Activated naive CD8-positive, alpha-beta T cell treated with anti-CD3 and anti-CD28 coated beads, Interleukin-2, amount 10 ng/mL, durations not matched to agents 7 days and 5 days (primary cell): Measurements from ENCODE around the gene SERF2. TPM values are rescaled to one million over a fixed set of nuclear protein-coding genes. Genes with fewer than 3 reads are reported as not detected.
"Not testable (repeated sequence)": the region's sequence is repeated elsewhere in the genome, so short reads cannot be mapped to it uniquely, and the experiment has no call there.

Source experiments
- ATAC-seq: fragments of 150-1000 bp; cut with Tn5 transposase; one replicate; pipeline ENCODE4 v1.10.0; 2021; ENCODE audit warnings: low read depth, moderate library complexity
- POLR2A ChIA-PET: fragments of 350-600 bp; sonication (Branson Sonifier 250); formaldehyde crosslinking; loops from one replicate; lab custom pipeline; 2021; ENCODE audit warnings: antibody characterized with exemption; lab: Charles Lee
- DNase-seq: peaks from one replicate; pipeline ENCODE4 v3.0.0; 2021
- H3K27ac Mint-ChIP-seq: one replicate; pipeline ENCODE4 v1.8.0; 2022; ENCODE audit warnings: mild to moderate bottlenecking, mixed read lengths
- H3K27me3 Mint-ChIP-seq: one replicate; pipeline ENCODE4 v1.8.0; 2022; ENCODE audit warnings: mild to moderate bottlenecking, moderate library complexity, mixed read lengths
- H3K36me3 Mint-ChIP-seq: one replicate; pipeline ENCODE4 v1.8.0; 2021; ENCODE audit warnings: mild to moderate bottlenecking, mixed read lengths
- H3K4me1 Mint-ChIP-seq: one replicate; pipeline ENCODE4 v1.8.0; 2021; ENCODE audit warnings: mixed read lengths
- H3K4me3 Mint-ChIP-seq: one replicate; pipeline ENCODE4 v1.8.0; 2022; ENCODE audit warnings: mild to moderate bottlenecking, moderate library complexity, mixed read lengths
- H3K9me3 Mint-ChIP-seq: one replicate; pipeline ENCODE4 v1.8.0; 2021; ENCODE audit warnings: mixed read lengths
- total RNA-seq, 2 experiments: library from RNA; stranded (reverse); gene quantifications; one replicate each; pipeline ENCODE4 v1.2.3, GENCODE V29; 2021

SERF2 gene
- total RNA-seq, 2 experiments from 2014 or later = 926 to 987 TPM

GRCh38 chr15:43796566-43796965 lies 4.4 kb downstream of the SERF2 start:
- Mint-ChIP-seq H3K9me3 (no peaks in the 10 kb centered on the region), H3K4me1 (peaks cover 59% of the 10 kb centered on the region), H3K4me3 (no peak overlapping the region), H3K27ac (peak overlapping the region; percentile 4), H3K36me3 (peaks cover 47% of the 10 kb centered on the region), H3K27me3 (no peaks in the 10 kb centered on the region)
- POLR2A ChIA-PET = interaction anchor here (0.5 to 4.0 kb wide), 2 partner anchors 28 to 72 kb away, joined by 3 to 17 read pairs; partner anchors contain the start of gene MFAP1
- no peak for DNase-seq
- no peak for ATAC-seq

- POLR2A ChIA-PET = interaction anchor here (1.7 to 2.5 kb wide), 7 partner anchors 8 to 38 kb away, joined by 6 to 27 read pairs (median 15); partner anchors contain the start of genes ELL3, MFAP1, SERF2 and WDR76
Measured at GRCh38 chr15:43799209-43799944, 7.3 kb downstream of the SERF2 start.

GRCh38 chr15:43799945-43800285 lies 7.8 kb downstream of the SERF2 start, which contains the start of gene SERINC4:
SERINC4 (minus strand) TSS chr15:43800220; CDS start chr15:43799986, 234 bp downstream.
- DNase-seq (no peak), ATAC-seq (no peak)
- H3K27ac Mint-ChIP-seq = peak within 1 kb of the TSS; percentile 99
- peaks cover 43% of the 10 kb centered on the region for H3K4me1 Mint-ChIP-seq
- peaks cover 44% of the 10 kb centered on the region for H3K36me3 Mint-ChIP-seq
- POLR2A ChIA-PET = interaction anchor here (0.7 to 2.5 kb wide), 12 partner anchors 8 to 737 kb away, joined by 3 to 27 read pairs (median 7); partner anchors contain the start of genes EIF3J, ELL3, MFAP1 and SERF2
- peak within 1 kb of the TSS; percentile 99 for H3K4me3 Mint-ChIP-seq
- H3K9me3 Mint-ChIP-seq = no peaks in the 10 kb centered on the region
- H3K27me3 Mint-ChIP-seq = no peaks in the 10 kb centered on the region

More at GRCh38 chr15:43799209-43799944, 7.3 kb downstream of the SERF2 start:
- Mint-ChIP-seq H3K36me3 (peaks cover 48% of the 10 kb centered on the region), H3K9me3 (no peaks in the 10 kb centered on the region), H3K27ac (peak overlapping the region; percentile 99), H3K4me1 (peaks cover 48% of the 10 kb centered on the region), H3K4me3 (no peak overlapping the region), H3K27me3 (no peaks in the 10 kb centered on the region)
- ATAC-seq = no peak
- DNase-seq = no peak

- H3K36me3 Mint-ChIP-seq = peaks cover 43% of the 10 kb centered on the region
- POLR2A ChIA-PET = interaction anchor here (0.7 to 2.5 kb wide), 15 partner anchors 9 to 736 kb away, joined by 3 to 27 read pairs (median 7); partner anchors contain the start of genes EIF3J, ELL3, MFAP1 and SERF2
- H3K27ac Mint-ChIP-seq = peak within 1 kb of the TSS; percentile 99
- DNase-seq (peak; percentile 92), ATAC-seq (peak; percentile 94)
- no peaks in the 10 kb centered on the region for H3K9me3 Mint-ChIP-seq
- peak within 1 kb of the TSS; percentile 99 for H3K4me3 Mint-ChIP-seq
- H3K27me3 Mint-ChIP-seq = no peaks in the 10 kb centered on the region
- peaks cover 38% of the 10 kb centered on the region for H3K4me1 Mint-ChIP-seq
Measured at GRCh38 chr15:43800286-43801141, 8.4 kb downstream of the SERF2 start, which contains the start of gene HYPK. HYPK (plus strand) TSS chr15:43800599; CDS start chr15:43800623, 24 bp downstream.

GRCh38 chr15:43802676-43803075 lies 10.6 kb downstream of the SERF2 start:
- DNase-seq, H3K27me3 Mint-ChIP-seq, ATAC-seq, H3K4me3 Mint-ChIP-seq, H3K27ac Mint-ChIP-seq, H3K9me3 Mint-ChIP-seq: not testable (repeated sequence)
- Mint-ChIP-seq H3K4me1 (peaks cover 29% of the 10 kb centered on the region), H3K36me3 (peaks cover 48% of the 10 kb centered on the region)
- POLR2A ChIA-PET = interaction anchor here (1.9 kb wide), 1 partner anchor 22 kb away, joined by 4 read pairs; the partner anchor contains the start of gene MFAP1

- no peaks in the 10 kb centered on the region for H3K9me3 Mint-ChIP-seq
- H3K4me3 Mint-ChIP-seq = no peak overlapping the region
- no peaks in the 10 kb centered on the region for H3K27me3 Mint-ChIP-seq
- H3K4me1 Mint-ChIP-seq = peaks cover 8% of the 10 kb centered on the region
- ATAC-seq (no peak), DNase-seq (no peak)
- H3K36me3 Mint-ChIP-seq = peaks cover 38% of the 10 kb centered on the region
- H3K27ac Mint-ChIP-seq = no peak overlapping the region
- POLR2A ChIA-PET = interaction anchor here (1.4 kb wide), 2 partner anchors 15 to 19 kb away, joined by 3 to 5 read pairs; no protein-coding TSS in a partner anchor
Measured at GRCh38 chr15:43808435-43808950, 16.4 kb downstream of the SERF2 start.

- Mint-ChIP-seq H3K27ac (no peak overlapping the region), H3K36me3 (peaks cover 38% of the 10 kb centered on the region), H3K4me3 (no peak overlapping the region), H3K9me3 (no peaks in the 10 kb centered on the region), H3K27me3 (no peaks in the 10 kb centered on the region), H3K4me1 (peaks cover 8% of the 10 kb centered on the region)
- POLR2A ChIA-PET = interaction anchor here (0.7 to 1.4 kb wide), 4 partner anchors 16 to 32 kb away, joined by 3 to 5 read pairs (median 4); partner anchors contain the start of genes ELL3 and MFAP1
- ATAC-seq (no peak), DNase-seq (no peak)
Measured at GRCh38 chr15:43808960-43809678, 17.0 kb downstream of the SERF2 start.

- ATAC-seq = not testable (repeated sequence)
Measured at GRCh38 chr15:43815064-43815463, 22.9 kb downstream of the SERF2 start.

GRCh38 chr15:43821505-43821904 lies 29.4 kb downstream of the SERF2 start:
- Mint-ChIP-seq H3K4me1 (peaks cover 18% of the 10 kb centered on the region), H3K27ac (peak overlapping the region; percentile 52), H3K9me3 (no peaks in the 10 kb centered on the region), H3K36me3 (peaks cover 12% of the 10 kb centered on the region), H3K4me3 (peak overlapping the region; percentile 40), H3K27me3 (no peaks in the 10 kb centered on the region)
- POLR2A ChIA-PET = interaction anchor here (0.6 to 2.1 kb wide), 3 partner anchors 21 to 841 kb away, joined by 3 to 13 read pairs (median 3); partner anchors contain the start of genes HYPK and SERINC4
- ATAC-seq = no peak
- DNase-seq = no peak

More at GRCh38 chr15:43815064-43815463, 22.9 kb downstream of the SERF2 start:
- H3K27me3 Mint-ChIP-seq, DNase-seq, H3K4me3 Mint-ChIP-seq, H3K9me3 Mint-ChIP-seq, H3K4me1 Mint-ChIP-seq, POLR2A ChIA-PET: not testable (repeated sequence)
- H3K27ac Mint-ChIP-seq = peak overlapping the region; percentile 4
- peaks cover 31% of the 10 kb centered on the region for H3K36me3 Mint-ChIP-seq

GRCh38 chr15:43824302-43825246 lies 32.5 kb downstream of the SERF2 start, which contains the start of gene MFAP1:
MFAP1 (minus strand) TSS chr15:43824690; CDS start chr15:43824569, 121 bp downstream.
- Mint-ChIP-seq H3K27ac (peak within 1 kb of the TSS; percentile 99), H3K4me3 (peak within 1 kb of the TSS; percentile 100), H3K36me3 (peaks cover 25% of the 10 kb centered on the region), H3K27me3 (no peaks in the 10 kb centered on the region), H3K4me1 (peaks cover 26% of the 10 kb centered on the region), H3K9me3 (no peaks in the 10 kb centered on the region)
- DNase-seq (peak; percentile 78), ATAC-seq (peak; percentile 85)
- POLR2A ChIA-PET = interaction anchor here (0.7 to 2.2 kb wide), 13 partner anchors 9 to 639 kb away, joined by 3 to 27 read pairs (median 4); partner anchors contain the start of genes CTDSPL2, ELL3, HYPK and PDIA3

- peaks cover 31% of the 10 kb centered on the region for H3K4me1 Mint-ChIP-seq
- POLR2A ChIA-PET = interaction anchor here (0.7 to 2.2 kb wide), 11 partner anchors 9 to 640 kb away, joined by 3 to 27 read pairs (median 4); partner anchors contain the start of genes CTDSPL2, ELL3, HYPK and PDIA3
- peak overlapping the region; percentile 15 for H3K4me3 Mint-ChIP-seq
- ATAC-seq, H3K27me3 Mint-ChIP-seq, DNase-seq, H3K9me3 Mint-ChIP-seq: not testable (repeated sequence)
- peaks cover 29% of the 10 kb centered on the region for H3K36me3 Mint-ChIP-seq
- H3K27ac Mint-ChIP-seq = peak overlapping the region; percentile 99
Measured at GRCh38 chr15:43825305-43825704, 33.2 kb downstream of the SERF2 start.
